Cardiac fibroblast (primary cell): Measurements from ENCODE around the gene S1PR1.
"Not testable (repeated sequence)": the region's sequence is repeated elsewhere in the genome, so short reads cannot be mapped to it uniquely, and the experiment has no call there.

Source experiments
- DNase-seq, 2 donors: peaks; one replicate each; pipeline versions ENCODE4 v3.0.0 to v3.0.0-alpha.2; 2010; ENCODE audit warnings: low read depth in 2 of 2
- H3K4me3 ChIP-seq, 2 donors: replicated peaks in 1 of 2; 1 replicate in 1 of 2; 2 replicates in 1 of 2; pipeline ENCODE4 v1.5.1; 2011; ENCODE audit warnings: low read depth in 2 of 2, low read length in 2 of 2, mild to moderate bottlenecking in 2 of 2, moderate library complexity in 1 of 2
- TF ChIP-seq, protein P1 (sequence below): IDR thresholded peaks from one replicate; pipeline ENCODE4 v1.5.1; 2011; ENCODE audit warnings: low read depth, mild to moderate bottlenecking, low read length, inconsistent platforms

The S1PR1 gene

DNA sequence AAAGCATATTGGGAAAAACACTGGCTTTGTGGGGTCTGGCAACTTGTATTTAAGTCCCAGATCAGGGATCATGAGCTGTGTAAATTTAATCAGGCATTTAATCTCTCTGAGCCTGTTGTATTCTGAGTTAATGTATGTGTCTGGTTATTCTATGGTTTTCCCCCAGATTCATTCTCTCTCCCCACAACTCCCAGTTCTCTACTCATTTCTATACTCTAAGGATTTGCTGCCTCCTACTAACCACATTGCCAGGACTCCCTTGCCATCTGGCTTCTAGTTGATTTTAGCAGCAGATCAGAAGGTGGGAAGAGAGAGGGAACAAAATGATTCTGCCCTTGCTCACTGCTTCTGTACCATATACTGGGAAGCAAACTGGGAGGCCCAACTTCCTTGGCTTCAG lies 31.4 kb upstream of the S1PR1 start:
- H3K4me3 ChIP-seq = no peak overlapping the region
- TF ChIP-seq, protein P1, sequence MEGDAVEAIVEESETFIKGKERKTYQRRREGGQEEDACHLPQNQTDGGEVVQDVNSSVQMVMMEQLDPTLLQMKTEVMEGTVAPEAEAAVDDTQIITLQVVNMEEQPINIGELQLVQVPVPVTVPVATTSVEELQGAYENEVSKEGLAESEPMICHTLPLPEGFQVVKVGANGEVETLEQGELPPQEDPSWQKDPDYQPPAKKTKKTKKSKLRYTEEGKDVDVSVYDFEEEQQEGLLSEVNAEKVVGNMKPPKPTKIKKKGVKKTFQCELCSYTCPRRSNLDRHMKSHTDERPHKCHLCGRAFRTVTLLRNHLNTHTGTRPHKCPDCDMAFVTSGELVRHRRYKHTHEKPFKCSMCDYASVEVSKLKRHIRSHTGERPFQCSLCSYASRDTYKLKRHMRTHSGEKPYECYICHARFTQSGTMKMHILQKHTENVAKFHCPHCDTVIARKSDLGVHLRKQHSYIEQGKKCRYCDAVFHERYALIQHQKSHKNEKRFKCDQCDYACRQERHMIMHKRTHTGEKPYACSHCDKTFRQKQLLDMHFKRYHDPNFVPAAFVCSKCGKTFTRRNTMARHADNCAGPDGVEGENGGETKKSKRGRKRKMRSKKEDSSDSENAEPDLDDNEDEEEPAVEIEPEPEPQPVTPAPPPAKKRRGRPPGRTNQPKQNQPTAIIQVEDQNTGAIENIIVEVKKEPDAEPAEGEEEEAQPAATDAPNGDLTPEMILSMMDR = no peak
- no peak for DNase-seq

DNA sequence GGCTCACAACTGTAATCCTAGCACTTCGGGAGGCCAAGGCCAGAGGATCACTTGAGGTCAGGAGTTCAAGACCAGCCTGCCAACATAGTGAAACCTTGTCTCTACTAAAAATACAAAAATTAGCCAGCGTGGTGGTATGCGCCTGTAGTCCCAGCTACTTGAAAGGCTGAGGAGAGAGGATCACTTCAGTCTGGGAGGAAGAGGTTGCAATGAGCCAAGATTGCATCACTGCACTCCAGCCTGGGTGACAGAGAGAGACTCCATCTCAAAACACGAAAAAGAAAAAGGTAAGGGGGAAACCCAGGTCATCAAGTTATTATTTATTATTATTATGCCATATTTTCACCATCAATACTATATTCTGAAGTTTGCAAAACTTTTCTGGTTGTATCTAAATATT lies 30.7 kb upstream of the S1PR1 start:
- H3K4me3 ChIP-seq = not testable (repeated sequence)

DNA sequence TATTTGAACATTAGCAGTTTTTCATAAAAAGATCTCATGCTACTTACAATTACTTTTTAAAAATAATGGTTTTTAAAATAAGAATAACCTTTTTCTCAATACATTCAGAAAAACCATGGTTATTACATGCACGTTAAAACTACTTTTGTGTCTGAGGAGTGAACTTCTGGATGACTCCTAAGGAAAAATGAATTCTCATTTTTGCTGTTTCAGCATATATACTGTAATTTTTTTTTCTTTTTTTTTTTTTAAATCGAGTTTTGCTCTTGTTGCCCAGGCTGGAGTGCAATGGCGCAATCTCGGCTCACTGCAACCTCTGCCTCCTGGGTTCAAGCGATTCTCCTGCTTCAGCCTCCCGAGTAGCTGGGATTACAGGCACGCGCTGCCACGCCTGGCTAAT lies 29.5 kb upstream of the S1PR1 start:
- DNase-seq = not testable (repeated sequence)

More for the DNA sequence above, 30.7 kb upstream of the S1PR1 start:
- DNase-seq = not testable (repeated sequence)

DNA sequence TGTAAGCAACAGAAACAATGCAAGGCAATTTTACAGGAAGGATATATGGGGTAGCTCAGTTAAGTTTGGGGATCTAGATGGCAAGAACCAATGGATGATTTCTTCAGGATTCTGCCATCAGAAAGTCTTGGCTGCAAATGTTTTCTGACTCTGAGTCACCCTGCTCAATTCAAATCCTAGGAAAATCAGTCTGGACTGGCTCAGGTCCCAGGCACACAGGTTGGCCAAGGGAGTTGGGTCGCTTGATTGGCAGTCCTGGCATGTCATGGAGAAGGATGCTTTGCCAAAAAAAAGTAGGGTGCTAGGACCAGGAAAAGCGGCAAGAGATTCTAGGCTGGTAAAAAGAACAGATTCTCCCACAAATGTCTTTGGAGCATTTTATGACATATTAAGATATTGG lies 28.9 kb upstream of the S1PR1 start:
- H3K4me3 ChIP-seq = no peak overlapping the region
- TF ChIP-seq, protein P1 = no peak
- DNase-seq = no peak

More for the DNA sequence above, 29.5 kb upstream of the S1PR1 start:
- not testable (repeated sequence) for H3K4me3 ChIP-seq

DNA sequence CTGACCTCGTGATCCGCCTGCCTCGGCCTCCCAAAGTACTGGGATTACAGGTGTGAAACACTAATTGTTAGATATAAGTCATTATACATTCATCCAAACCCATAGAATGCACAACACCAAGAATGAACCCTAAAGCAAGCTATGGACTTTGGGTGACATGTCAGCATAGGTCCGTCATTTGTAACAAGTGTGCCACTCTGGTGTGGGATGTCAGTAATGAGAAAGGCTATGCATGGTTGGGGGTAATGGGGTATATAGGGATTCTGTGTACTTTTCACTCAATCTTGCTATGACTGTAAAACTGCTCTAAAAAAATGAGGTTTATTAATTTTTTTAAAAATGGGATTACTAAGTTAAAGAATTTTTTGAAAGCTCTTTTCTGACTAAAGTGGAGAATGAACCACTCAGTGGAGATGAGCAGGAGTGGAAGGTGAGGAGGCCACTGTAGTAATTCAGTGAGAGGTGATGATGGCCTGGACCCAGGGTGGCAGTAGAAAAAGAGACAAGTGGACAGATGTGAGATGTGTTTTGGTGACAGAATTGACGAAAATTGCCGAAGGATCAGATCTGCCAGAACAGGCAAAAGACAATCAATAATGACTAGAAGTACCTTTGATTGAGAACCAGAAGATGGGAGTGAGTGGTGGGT lies 21.3 kb upstream of the S1PR1 start:
- no peak for DNase-seq
- TF ChIP-seq, protein P1 = no peak
- no peak overlapping the region for H3K4me3 ChIP-seq

DNA sequence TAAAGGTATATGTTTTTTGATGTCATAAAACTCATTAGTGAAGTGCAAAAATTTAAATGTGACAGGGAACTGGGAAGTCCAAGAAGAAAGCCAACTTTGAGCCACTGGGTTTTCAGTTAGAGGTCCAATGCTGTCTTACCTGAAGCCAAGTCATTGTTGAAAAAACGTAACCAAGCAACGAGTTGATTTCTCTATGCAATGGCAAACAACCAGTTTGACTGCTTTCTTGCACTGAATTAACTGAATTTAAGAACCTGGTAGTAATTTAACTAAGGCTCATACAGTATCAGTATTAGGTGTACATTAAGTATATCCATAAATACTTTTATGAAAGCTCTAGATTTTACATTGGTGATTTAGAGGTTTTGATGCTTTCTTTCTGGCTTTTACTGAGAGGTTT lies 20.2 kb upstream of the S1PR1 start:
- H3K4me3 ChIP-seq = no peak overlapping the region
- DNase-seq = no peak
- TF ChIP-seq, protein P1 = no peak

DNA sequence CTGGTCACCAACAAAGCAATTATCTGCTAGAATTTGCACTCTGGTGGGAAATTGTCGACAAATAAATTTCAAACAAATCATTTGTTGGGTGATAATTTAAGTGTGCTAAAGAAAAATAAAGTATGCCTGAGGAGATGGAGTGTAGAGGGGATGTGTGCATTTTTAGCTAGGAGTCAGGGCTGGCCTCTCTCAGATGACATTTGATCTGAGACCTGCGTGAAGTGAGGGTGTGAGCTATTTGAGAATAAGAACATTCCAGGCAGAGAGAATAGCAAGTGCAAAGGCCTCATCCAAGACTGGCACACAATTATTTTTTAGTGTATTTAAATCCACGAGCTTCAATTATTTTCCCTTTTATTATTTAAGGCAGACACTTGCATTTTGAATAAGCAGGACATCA lies 19.7 kb upstream of the S1PR1 start:
- no peak for DNase-seq
- H3K4me3 ChIP-seq = no peak overlapping the region
- TF ChIP-seq, protein P1 = no peak

DNA sequence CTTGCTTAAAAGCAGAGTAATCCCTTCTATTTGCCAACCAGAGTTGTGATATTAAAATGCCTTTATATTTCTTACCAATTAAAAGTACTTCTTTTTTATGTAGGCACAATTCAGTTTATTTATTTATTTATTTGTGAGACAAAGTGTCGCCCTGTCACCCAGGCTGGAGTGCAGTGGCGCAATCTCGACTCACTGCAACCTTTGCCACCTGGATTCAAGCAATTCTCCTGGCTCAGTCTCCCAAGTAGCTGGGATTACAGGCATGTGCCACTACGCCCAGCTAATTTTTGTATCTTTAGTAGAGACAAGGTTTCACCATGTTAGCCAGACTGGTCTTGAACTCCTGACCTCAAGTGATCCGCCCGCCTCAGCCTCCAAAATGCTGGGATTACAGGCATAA lies 17.9 kb upstream of the S1PR1 start:
- not testable (repeated sequence) for DNase-seq, H3K4me3 ChIP-seq
